ENCODE measurements around the gene TIMM10.

The TIMM10 gene

GRCh38 chr11:57483562-57483918, 47.0 kb downstream of the TIMM10 start:
- DNase-seq (ENCODE audit: low spot score): no peak

DNA sequence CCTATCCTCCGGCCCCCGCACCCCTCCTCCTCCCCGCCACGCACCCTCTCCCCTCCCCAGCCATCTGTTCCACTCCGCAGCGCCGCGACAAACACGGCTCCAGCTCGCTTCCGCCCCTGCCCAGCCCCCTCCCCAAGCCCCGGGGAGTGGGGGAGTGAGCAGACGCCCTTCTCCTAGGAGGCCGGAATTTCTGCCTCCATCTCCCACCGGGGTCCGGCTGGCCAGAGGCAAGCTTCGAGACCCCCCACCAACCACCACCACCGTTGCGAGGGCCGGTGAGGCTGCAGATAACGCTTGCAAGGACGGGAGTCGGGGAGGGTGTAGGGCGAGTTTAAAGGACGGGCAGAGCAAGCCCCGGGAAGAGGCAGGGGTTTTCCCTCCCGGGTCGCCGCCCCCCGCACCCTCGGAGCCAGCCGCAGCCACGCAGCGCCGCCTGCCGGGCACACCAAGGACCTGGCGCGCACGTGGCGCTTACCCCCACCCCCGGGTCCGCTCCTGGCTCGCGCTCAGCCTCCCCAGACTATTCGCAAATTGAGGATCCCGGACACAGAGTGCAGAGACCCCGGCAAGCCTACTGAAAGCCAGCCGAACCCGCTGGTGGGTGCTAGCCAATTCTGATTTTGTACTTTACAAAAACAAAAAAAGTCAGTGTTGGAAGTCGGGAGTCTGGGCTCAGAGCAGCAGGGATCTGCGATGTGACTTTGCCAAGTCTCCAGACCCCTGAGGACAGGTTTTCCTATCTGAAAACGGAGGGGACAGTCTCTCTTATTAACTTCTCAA, 47.6 kb downstream of the TIMM10 start:
- no peak for DNase-seq (ENCODE audit: low spot score)

- no peak for DNase-seq (ENCODE audit: low spot score)
Measured at GRCh38 chr11:57481915-57482781, 48.4 kb downstream of the TIMM10 start.

- no peak for DNase-seq (ENCODE audit: low spot score)
Measured at GRCh38 chr11:57481315-57481714, 49.2 kb downstream of the TIMM10 start.

DNA sequence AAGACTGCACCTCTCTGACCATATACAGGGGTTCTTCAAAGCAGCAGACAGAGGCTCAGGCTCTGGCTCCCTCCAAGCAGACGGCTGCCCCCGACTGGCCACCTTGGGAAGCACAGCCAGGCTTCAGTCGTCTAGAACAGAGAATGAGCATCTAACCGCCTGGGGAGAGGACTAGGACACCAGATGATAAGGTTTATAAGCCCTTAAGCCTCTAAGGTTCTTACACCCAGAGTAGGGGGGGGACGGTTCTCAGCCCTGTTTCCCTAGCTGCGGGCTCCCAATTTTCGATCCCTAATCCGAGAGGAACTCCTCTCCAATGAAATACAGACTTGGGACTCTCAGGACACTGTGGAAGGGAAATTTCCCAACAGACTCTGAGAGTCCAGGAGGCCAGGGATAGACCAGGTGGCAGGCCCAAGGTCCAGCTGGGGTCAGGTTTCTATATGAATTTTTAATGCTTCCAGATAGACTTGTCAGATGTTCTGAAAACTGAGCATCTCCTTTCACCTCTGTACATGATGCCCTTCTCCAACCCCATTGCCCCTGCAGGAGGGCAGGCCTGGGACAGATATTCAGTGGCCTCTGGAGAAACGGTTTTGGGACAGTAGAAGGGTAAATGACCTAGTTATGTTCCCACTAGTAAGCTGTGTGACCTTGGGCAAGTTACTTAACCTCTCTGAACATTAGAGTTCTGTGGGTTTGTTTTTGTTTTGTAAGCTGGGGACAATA, 50.0 kb downstream of the TIMM10 start:
- peak; percentile 75 for DNase-seq (ENCODE audit: low spot score)

DNA sequence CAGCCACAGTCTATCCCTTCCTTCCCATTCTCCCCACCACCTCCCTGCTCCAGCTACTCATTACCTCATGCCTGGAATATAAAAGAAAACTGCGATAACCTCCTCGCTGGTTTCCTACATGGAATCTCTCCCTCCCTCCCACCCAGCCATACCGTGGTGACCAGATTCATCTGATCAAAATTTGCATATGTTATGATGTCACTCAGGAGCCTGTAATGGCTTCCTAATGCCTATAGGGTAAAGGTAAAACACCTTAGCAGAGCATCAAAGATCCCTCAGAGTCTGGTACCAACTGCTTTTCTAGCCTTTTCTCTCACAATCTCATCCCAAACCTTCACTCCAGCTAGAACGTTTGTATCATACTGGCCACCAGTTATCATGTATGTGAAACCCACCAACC, 50.6 kb downstream of the TIMM10 start:
- no peak for DNase-seq (ENCODE audit: low spot score)

DNA sequence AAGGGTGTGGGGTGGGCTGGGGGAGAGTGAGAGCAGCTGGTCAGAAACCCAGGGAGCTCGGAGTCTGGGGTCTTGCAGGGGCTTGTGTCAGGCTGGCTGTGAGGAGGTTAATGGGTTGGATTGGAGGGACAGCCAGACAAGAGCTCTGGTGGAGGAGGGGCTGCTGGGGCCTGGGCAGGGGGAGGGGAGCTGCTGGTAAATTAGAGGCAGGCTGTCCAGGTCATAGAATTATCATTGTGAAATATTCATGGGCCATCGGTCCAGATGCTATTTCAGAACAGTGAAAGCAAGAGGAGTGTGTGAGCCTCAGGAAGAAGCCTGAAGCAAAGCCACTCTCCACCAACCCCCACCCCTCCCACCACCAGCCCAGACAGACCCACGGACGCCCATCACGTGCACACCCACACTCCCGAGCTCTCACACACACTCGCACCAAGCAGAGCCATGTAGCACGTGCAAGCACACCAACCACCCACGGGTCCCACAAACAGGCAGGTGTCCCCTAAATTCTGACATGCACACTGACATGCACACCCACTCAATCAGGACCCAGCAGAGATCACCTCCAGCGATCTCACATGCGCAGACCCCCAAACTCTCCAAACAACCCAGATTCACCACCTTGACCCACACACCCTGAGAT, 51.4 kb downstream of the TIMM10 start:
- DNase-seq (ENCODE audit: low spot score): no peak
